ENCODE measurements around the gene RPS6KL1.
A peak's percentile ranks its signal among the peaks of the same experiment; 100 is the strongest.

RPS6KL1 gene

GRCh38 chr14:74879427-74880182 lies 43.5 kb downstream of the RPS6KL1 start:
- DNase-seq, result no peak

- no peak for DNase-seq
Measured at GRCh38 chr14:74875941-74876913, 46.8 kb downstream of the RPS6KL1 start, which contains the start of gene PROX2. Gene PROX2, minus strand, starts transcription at chr14:74876145. Its CDS starts 12,311 bp downstream, at chr14:74863834.

- DNase-seq, result no peak
Measured at GRCh38 chr14:74875204-74875603, 47.9 kb downstream of the RPS6KL1 start.

GRCh38 chr14:74871819-74872218 lies 51.2 kb downstream of the RPS6KL1 start:
- DNase-seq, result no peak

GRCh38 chr14:74868739-74869138 lies 54.3 kb downstream of the RPS6KL1 start:
- DNase-seq, result no peak

GRCh38 chr14:74867673-74868072 lies 55.4 kb downstream of the RPS6KL1 start:
- no peak for DNase-seq

GRCh38 chr14:74866708-74867389 lies 56.2 kb downstream of the RPS6KL1 start:
- no peak for DNase-seq

GRCh38 chr14:74865156-74865555 lies 57.9 kb downstream of the RPS6KL1 start:
- DNase-seq, result no peak

GRCh38 chr14:74864198-74864597 lies 58.9 kb downstream of the RPS6KL1 start:
- no peak for DNase-seq

GRCh38 chr14:74863274-74863673 lies 59.8 kb downstream of the RPS6KL1 start:
- no peak for DNase-seq

GRCh38 chr14:74861734-74862090 lies 61.3 kb downstream of the RPS6KL1 start:
- DNase-seq, result no peak

GRCh38 chr14:74860899-74861733 lies 61.9 kb downstream of the RPS6KL1 start:
- peak; percentile 23 for DNase-seq

GRCh38 chr14:74859757-74860552 lies 63.1 kb downstream of the RPS6KL1 start:
- no peak for DNase-seq

- no peak for DNase-seq
Measured at GRCh38 chr14:74858022-74858421, 65.0 kb downstream of the RPS6KL1 start.

GRCh38 chr14:74856366-74856765 lies 66.7 kb downstream of the RPS6KL1 start:
- DNase-seq, result no peak

- no peak for DNase-seq
Measured at GRCh38 chr14:74855945-74856344, 67.1 kb downstream of the RPS6KL1 start.

- DNase-seq, result no peak
Measured at GRCh38 chr14:74855021-74855420, 68.0 kb downstream of the RPS6KL1 start.

Data from NCI-H524 treated with DMSO at 0.1 percent for 48 hours (cell line).